Liver (tissue), 3 donors: ENCODE measurements around the gene HJURP.

Experiments
- EGR1 ChIP-seq, 2 donors: IDR thresholded peaks; 2 replicates each; pipeline ENCODE4 v1.6.1; 2016 to 2018; ENCODE audit warnings: antibody characterized with exemption in 2 of 2, low read depth in 2 of 2
- GABPA ChIP-seq, 2 donors: IDR thresholded peaks in 1 of 2; conservative IDR thresholded peaks in 1 of 2; 2 replicates each; pipeline ENCODE4 v1.6.1; 2016; ENCODE audit warnings: antibody characterized with exemption in 2 of 2, mild to moderate bottlenecking in 1 of 2, moderate library complexity in 1 of 2
- JUND ChIP-seq, 2 donors: IDR thresholded peaks; 2 replicates each; pipeline ENCODE4 v1.6.1; 2016; ENCODE audit warnings: antibody characterized with exemption in 2 of 2
- NR2F2 ChIP-seq: IDR thresholded peaks from 2 replicates; pipeline ENCODE4 v1.6.1; 2016; ENCODE audit warnings: antibody characterized with exemption
- RAD21 ChIP-seq, 2 donors: IDR thresholded peaks; 2 replicates each; pipeline ENCODE4 v1.6.1; 2016; ENCODE audit warnings: antibody characterized with exemption in 2 of 2, mild to moderate bottlenecking in 2 of 2
- SP1 ChIP-seq: IDR thresholded peaks from 2 replicates; pipeline ENCODE4 v1.6.1; 2018; ENCODE audit warnings: antibody characterized with exemption, mild to moderate bottlenecking
- TAF1 ChIP-seq: conservative IDR thresholded peaks from 2 replicates; pipeline ENCODE4 v1.6.1; 2016; ENCODE audit warnings: antibody characterized with exemption, mild to moderate bottlenecking
- YY1 ChIP-seq: IDR thresholded peaks from 2 replicates; pipeline ENCODE4 v1.6.1; 2016; ENCODE audit warnings: antibody characterized with exemption, mild to moderate bottlenecking
- TF ChIP-seq, protein P1 (sequence below): fragments of 150-350 bp; IDR thresholded peaks from 2 replicates; pipeline ENCODE4 v1.5.1; 2017; ENCODE audit warnings: improper control_type of control experiment, low read depth, low read length; ENCODE audit not compliant: missing input control
- TF ChIP-seq, protein P2 (sequence below): IDR thresholded peaks from 2 replicates; pipeline ENCODE4 v1.6.1; 2016; ENCODE audit warnings: antibody characterized with exemption
- TF ChIP-seq, protein P3 (sequence below): IDR thresholded peaks from 2 replicates; pipeline ENCODE4 v1.6.1; 2016; ENCODE audit warnings: antibody characterized with exemption
- TF ChIP-seq, protein P4 (sequence below): IDR thresholded peaks from 2 replicates; pipeline ENCODE4 v1.6.1; 2016; ENCODE audit warnings: antibody characterized with exemption, mild to moderate bottlenecking
- donor health status: healthy.
- donor health status: healthy.

DNA sequence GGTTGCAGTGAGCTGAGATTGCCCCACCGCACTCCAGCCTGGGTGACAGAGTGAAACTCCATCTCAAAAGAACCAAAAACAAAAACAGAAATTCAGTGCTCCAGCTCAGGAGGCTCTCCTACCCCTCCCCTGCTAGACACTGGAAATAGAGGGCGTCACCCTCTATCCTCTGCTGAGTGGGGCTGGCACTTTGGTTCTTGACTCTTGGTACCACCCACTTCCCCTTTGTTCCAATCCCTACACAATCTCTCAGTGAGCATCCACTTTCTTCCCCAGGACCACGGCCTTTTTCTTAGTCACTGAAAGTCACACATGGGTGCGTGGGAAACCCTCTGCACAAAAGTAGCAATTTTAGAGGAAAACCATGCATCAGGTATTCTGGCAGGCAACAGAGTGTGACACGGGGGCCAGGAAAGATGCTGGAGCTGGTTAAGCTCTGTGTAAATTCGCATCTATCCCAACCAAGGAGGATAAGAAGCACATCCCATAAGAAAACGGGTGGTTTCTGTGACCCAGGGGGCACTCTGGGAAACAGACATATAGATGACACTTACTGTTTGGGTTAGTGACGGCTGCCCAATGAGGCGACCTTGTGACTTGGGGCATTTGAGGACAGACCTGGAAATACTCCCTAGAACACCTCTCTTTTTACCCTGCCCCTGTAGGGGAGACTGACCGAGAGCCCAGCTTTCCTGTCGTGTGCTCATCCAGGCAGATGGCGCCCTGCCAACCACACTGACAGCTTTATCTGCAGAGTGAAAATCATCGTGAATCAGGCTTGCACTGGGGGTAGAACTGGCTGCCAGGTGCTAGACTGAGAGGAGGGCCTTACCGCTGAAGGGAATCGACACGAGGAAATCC, 7.7 kb downstream of the HJURP start:
- no peak for TF ChIP-seq SP1
- TF ChIP-seq, protein P1, sequence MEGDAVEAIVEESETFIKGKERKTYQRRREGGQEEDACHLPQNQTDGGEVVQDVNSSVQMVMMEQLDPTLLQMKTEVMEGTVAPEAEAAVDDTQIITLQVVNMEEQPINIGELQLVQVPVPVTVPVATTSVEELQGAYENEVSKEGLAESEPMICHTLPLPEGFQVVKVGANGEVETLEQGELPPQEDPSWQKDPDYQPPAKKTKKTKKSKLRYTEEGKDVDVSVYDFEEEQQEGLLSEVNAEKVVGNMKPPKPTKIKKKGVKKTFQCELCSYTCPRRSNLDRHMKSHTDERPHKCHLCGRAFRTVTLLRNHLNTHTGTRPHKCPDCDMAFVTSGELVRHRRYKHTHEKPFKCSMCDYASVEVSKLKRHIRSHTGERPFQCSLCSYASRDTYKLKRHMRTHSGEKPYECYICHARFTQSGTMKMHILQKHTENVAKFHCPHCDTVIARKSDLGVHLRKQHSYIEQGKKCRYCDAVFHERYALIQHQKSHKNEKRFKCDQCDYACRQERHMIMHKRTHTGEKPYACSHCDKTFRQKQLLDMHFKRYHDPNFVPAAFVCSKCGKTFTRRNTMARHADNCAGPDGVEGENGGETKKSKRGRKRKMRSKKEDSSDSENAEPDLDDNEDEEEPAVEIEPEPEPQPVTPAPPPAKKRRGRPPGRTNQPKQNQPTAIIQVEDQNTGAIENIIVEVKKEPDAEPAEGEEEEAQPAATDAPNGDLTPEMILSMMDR, result no peak
- TF ChIP-seq GABPA (IDR thresholded peaks at IDR 0.05 in 1 of 2, conservative IDR thresholded peaks at IDR 0.05 in 1 of 2), result no peak
- TF ChIP-seq, protein P2, sequence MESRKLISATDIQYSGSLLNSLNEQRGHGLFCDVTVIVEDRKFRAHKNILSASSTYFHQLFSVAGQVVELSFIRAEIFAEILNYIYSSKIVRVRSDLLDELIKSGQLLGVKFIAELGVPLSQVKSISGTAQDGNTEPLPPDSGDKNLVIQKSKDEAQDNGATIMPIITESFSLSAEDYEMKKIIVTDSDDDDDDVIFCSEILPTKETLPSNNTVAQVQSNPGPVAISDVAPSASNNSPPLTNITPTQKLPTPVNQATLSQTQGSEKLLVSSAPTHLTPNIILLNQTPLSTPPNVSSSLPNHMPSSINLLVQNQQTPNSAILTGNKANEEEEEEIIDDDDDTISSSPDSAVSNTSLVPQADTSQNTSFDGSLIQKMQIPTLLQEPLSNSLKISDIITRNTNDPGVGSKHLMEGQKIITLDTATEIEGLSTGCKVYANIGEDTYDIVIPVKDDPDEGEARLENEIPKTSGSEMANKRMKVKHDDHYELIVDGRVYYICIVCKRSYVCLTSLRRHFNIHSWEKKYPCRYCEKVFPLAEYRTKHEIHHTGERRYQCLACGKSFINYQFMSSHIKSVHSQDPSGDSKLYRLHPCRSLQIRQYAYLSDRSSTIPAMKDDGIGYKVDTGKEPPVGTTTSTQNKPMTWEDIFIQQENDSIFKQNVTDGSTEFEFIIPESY, result no peak
- no peak for TF ChIP-seq TAF1
- TF ChIP-seq EGR1 (IDR thresholded peaks at IDR 0.05; ENCODE audit: low read depth in 2 of 2), result no peak
- no peak for TF ChIP-seq JUND (IDR thresholded peaks at IDR 0.05)
- TF ChIP-seq, protein P3, sequence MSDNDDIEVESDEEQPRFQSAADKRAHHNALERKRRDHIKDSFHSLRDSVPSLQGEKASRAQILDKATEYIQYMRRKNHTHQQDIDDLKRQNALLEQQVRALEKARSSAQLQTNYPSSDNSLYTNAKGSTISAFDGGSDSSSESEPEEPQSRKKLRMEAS, result no peak
- no peak for TF ChIP-seq YY1
- no peak for TF ChIP-seq RAD21 (IDR thresholded peaks at IDR 0.05)
- TF ChIP-seq, protein P4, sequence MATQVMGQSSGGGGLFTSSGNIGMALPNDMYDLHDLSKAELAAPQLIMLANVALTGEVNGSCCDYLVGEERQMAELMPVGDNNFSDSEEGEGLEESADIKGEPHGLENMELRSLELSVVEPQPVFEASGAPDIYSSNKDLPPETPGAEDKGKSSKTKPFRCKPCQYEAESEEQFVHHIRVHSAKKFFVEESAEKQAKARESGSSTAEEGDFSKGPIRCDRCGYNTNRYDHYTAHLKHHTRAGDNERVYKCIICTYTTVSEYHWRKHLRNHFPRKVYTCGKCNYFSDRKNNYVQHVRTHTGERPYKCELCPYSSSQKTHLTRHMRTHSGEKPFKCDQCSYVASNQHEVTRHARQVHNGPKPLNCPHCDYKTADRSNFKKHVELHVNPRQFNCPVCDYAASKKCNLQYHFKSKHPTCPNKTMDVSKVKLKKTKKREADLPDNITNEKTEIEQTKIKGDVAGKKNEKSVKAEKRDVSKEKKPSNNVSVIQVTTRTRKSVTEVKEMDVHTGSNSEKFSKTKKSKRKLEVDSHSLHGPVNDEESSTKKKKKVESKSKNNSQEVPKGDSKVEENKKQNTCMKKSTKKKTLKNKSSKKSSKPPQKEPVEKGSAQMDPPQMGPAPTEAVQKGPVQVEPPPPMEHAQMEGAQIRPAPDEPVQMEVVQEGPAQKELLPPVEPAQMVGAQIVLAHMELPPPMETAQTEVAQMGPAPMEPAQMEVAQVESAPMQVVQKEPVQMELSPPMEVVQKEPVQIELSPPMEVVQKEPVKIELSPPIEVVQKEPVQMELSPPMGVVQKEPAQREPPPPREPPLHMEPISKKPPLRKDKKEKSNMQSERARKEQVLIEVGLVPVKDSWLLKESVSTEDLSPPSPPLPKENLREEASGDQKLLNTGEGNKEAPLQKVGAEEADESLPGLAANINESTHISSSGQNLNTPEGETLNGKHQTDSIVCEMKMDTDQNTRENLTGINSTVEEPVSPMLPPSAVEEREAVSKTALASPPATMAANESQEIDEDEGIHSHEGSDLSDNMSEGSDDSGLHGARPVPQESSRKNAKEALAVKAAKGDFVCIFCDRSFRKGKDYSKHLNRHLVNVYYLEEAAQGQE, result no peak
- TF ChIP-seq NR2F2, result no peak
